ENCODE data around the gene FAM107B.

Gene FAM107B

DNA sequence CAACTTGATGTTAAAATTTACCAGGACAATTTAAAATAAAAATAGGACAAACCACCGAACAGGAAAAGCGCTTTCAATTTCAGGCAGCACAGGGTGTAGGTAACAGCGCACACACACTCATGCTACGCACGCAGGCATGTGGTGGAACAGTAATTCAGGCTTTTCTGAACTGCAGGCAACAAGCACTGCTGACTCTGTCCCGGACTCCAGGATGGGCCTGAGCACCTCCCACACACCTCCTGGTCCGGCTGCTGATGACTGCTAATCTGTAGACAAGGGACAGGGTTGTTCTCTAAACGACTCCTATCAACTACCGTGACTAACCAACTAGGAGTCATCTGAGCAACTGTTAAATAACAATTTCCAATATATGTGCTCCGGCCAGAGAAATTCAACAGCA is 251.4 kb downstream of the FAM107B start:
- Histone ChIP-seq H3K9me3 (no peaks in the 10 kb centered on the region), H3K27me3 (no peaks in the 10 kb centered on the region), H3K4me1 (no peaks in the 10 kb centered on the region), H3K36me3 (peaks cover 23 to 30% (median 29%) of the 10 kb centered on the region in 3 donors), H3K27ac (no peak overlapping the region), H3K4me3 (no peak overlapping the region)
- TF ChIP-seq, protein P1, sequence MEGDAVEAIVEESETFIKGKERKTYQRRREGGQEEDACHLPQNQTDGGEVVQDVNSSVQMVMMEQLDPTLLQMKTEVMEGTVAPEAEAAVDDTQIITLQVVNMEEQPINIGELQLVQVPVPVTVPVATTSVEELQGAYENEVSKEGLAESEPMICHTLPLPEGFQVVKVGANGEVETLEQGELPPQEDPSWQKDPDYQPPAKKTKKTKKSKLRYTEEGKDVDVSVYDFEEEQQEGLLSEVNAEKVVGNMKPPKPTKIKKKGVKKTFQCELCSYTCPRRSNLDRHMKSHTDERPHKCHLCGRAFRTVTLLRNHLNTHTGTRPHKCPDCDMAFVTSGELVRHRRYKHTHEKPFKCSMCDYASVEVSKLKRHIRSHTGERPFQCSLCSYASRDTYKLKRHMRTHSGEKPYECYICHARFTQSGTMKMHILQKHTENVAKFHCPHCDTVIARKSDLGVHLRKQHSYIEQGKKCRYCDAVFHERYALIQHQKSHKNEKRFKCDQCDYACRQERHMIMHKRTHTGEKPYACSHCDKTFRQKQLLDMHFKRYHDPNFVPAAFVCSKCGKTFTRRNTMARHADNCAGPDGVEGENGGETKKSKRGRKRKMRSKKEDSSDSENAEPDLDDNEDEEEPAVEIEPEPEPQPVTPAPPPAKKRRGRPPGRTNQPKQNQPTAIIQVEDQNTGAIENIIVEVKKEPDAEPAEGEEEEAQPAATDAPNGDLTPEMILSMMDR (IDR thresholded peaks at IDR 0.05): no peak
- intact Hi-C loops (cut with DNase I; ENCODE audit: low total_unique reads): no loop called here
- no peak for DNase-seq

DNA sequence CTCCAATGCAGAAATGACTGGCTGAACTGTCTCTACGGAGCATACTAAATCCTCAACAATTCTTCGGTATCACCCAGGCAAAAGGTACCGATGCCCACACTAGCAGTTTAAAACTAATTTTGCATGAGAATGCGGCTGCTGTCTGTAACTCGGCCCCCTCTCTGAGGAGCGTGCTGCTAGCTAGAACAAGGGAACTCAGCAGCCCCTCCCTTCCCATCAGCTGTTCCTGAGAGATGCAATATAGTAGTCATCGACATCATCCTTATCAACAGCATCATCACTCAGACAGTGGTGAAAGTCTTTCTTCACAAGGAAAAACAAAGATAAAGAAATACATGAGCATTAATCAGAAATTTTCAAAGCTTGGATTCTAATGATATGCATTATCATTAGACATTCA is 254.9 kb downstream of the FAM107B start:
- no peaks in the 10 kb centered on the region for H3K9me3 ChIP-seq
- intact Hi-C loops (cut with DNase I; ENCODE audit: low total_unique reads): no loop called here
- no peak overlapping the region for H3K27ac ChIP-seq
- TF ChIP-seq, protein P1 (IDR thresholded peaks at IDR 0.05): no peak
- no peak overlapping the region for H3K4me3 ChIP-seq
- no peaks in the 10 kb centered on the region for H3K4me1 ChIP-seq
- H3K27me3 ChIP-seq: no peaks in the 10 kb centered on the region
- DNase-seq: no peak
- H3K36me3 ChIP-seq: peaks cover 23 to 30% (median 29%) of the 10 kb centered on the region in 3 donors

DNA sequence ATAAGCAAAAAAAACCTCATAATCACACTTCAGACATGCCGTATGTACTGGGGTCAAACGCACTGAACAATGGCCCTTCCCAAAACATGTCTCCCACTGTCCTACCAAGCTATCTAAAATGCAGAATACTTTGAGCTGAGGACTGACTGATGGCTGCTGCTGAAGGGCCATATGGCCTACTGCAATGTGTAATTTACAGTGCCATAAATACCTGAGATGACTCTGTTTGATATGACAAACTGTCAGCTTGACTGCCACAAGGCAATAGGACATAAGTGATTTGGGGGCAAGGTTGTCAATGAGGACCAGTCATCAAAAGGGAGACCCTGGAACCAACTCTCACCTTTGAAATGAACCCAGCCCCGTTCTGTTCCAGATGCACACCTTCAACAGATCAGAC is 256.5 kb downstream of the FAM107B start:
- Histone ChIP-seq H3K9me3 (no peaks in the 10 kb centered on the region), H3K4me3 (no peak overlapping the region), H3K4me1 (no peaks in the 10 kb centered on the region), H3K27ac (no peak overlapping the region), H3K36me3 (peaks cover 23 to 30% (median 29%) of the 10 kb centered on the region in 3 donors), H3K27me3 (no peaks in the 10 kb centered on the region)
- no peak for DNase-seq
- TF ChIP-seq, protein P1 (IDR thresholded peaks at IDR 0.05): no peak
- intact Hi-C loops (cut with DNase I; ENCODE audit: low total_unique reads): no loop called here

DNA sequence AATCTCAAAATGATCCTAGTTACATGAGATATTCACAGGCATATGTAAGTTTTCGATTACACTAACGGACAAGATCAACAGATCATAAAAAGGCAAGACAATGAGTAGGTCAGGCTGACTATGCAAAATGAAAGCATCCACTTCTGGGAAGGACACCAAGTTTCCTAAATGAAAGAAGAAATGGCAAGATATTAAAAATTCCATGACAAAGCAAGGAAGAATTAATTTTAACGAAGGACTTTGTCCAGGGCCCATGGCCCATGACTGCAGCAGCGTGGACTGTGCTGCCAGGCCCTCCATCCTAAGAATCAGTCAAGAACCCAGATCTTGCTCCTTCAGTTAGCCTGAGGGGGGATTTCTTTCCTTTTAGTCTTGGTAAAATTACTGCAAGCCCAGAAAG is 261.6 kb downstream of the FAM107B start:
- H3K27me3 ChIP-seq: no peaks in the 10 kb centered on the region
- no peaks in the 10 kb centered on the region for H3K9me3 ChIP-seq
- no peak overlapping the region for H3K4me3 ChIP-seq
- no peaks in the 10 kb centered on the region for H3K4me1 ChIP-seq
- H3K27ac ChIP-seq: no peak overlapping the region
- intact Hi-C loops (cut with DNase I; ENCODE audit: low total_unique reads): no loop called here
- TF ChIP-seq, protein P1 (IDR thresholded peaks at IDR 0.05): no peak
- DNase-seq: no peak
- no peaks in the 10 kb centered on the region for H3K36me3 ChIP-seq

DNA sequence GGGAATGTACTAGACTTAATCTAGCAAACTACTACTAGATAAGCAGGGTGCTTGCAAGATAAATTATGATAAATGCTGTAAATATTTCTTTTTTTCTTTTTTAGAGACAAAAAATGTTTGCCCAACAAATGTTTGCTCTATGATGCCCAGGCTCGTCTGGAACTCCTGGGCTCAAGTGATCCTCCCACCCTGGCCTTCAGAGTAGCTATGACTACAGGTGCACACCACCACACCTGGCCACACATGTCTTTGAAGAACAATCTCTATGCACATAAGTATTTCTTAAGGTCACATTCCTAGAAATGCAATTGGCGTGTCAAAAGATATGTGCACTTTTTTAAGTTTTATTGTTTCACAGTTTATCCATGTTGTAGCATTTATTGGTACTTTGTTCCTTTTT is 264.4 kb downstream of the FAM107B start:
- no peak for DNase-seq
- intact Hi-C loops (cut with DNase I; ENCODE audit: low total_unique reads): no loop called here
- H3K4me1 ChIP-seq: no peaks in the 10 kb centered on the region
- no peaks in the 10 kb centered on the region for H3K36me3 ChIP-seq
- H3K4me3 ChIP-seq: no peak overlapping the region
- TF ChIP-seq, protein P1 (IDR thresholded peaks at IDR 0.05): no peak
- no peak overlapping the region for H3K27ac ChIP-seq
- no peaks in the 10 kb centered on the region for H3K9me3 ChIP-seq
- H3K27me3 ChIP-seq: no peaks in the 10 kb centered on the region

DNA sequence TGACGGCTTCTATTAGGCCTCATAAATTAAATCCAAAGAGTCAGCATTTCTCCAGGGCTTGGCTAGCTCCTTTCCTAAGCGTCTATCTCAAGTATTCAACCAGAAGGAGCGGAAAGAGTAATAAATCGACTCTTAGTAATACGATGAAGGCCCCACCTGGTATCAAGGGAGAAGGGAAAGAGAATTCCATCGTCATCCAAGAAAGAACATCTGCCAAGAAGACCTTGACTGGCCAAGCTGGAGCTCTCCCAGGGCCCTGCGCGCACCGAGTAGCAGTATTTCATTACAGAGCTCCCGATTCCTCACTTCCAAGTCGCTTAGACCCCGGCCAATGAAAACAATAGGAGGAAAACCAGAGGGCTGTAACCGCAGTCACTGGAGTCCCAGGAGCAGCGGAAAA is 266.0 kb downstream of the FAM107B start:
- TF ChIP-seq, protein P1 (IDR thresholded peaks at IDR 0.05): no peak
- Histone ChIP-seq H3K36me3 (no peaks in the 10 kb centered on the region), H3K27me3 (no peaks in the 10 kb centered on the region), H3K4me1 (no peaks in the 10 kb centered on the region), H3K27ac (peak overlapping the region; percentile 23 to 34), H3K9me3 (no peaks in the 10 kb centered on the region), H3K4me3 (peak overlapping the region in 1 of 2 donors; percentile 36)
- DNase-seq: peak; percentile 63 to 80
- intact Hi-C loops (cut with DNase I; ENCODE audit: low total_unique reads): no loop called here

Measured in tibial artery (tissue), 4 donors.